ENCODE measurements around the gene CMTR1. TPM values are rescaled to one million over a fixed set of nuclear protein-coding genes. Genes with fewer than 3 reads are reported as not detected.

The CMTR1 gene
- polyA plus RNA-seq, 1 of the 3 experiments (the other 2 are of a cell fraction) = 19.8 TPM

- WGBS (ENCODE audit: low lambda C conversion rate) = 80% methylated on average over 1 of the region's 3 CpGs
- no peak for DNase-seq
- POLR2A ChIA-PET = no interaction called here
Observed at GRCh38 chr6:37522836-37523235, 89.8 kb downstream of the CMTR1 start.

DNA sequence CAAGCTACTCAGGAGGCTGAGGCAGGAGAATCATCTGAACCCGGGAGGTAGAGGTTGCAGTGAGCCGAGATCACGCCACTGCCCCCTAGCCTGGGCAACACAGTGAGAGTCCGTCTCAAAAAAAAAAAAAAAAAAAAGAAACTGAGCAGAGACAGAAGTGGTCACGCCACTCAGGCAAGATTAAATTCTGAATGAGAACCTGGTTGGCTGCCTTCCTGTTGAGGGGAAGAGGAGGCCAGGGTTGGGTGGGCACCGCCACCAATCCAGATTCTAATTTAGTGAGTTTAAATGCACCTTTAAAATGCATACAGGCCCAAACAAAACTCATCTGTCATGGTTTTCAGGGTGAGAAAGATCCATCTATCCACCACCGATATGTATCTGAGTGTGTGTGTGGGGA, 90.4 kb downstream of the CMTR1 start:
- Histone ChIP-seq H3K4me2 (no peak overlapping the region), H3K9me3 (no peaks in the 10 kb centered on the region), H4K20me1 (ENCODE audit: insufficient read depth) (no peaks in the 10 kb centered on the region), H3F3A (replicated peaks; ENCODE audit: insufficient read depth) (no peaks in the 10 kb centered on the region), H3K27ac (ENCODE audit: low read depth in 2 of 2, low read length in 1 of 2) (no peak overlapping the region), H3K9me2 (no peaks in the 10 kb centered on the region), H3K79me2 (ENCODE audit: insufficient read depth) (no peaks in the 10 kb centered on the region), H3K4me3 (ENCODE audit: low read depth in 2 of 2, low read length in 1 of 2) (no peak overlapping the region), H3K27me3 (ENCODE audit: insufficient read depth) (no peaks in the 10 kb centered on the region; the same call in 1 of the 2 replicates), H3K9ac (no peak overlapping the region), H3K36me3 (replicated peaks in 1 of 2; ENCODE audit: control insufficient read depth in 1 of 2, insufficient read depth in 2 of 2, low read length in 1 of 2) (no peaks in the 10 kb centered on the region), H3K4me1 (ENCODE audit: control insufficient read depth in 1 of 2, insufficient read depth in 2 of 2, low read depth in 1 of 2, low read length in 1 of 2) (peaks cover 0 to under 1% of the 10 kb centered on the region in 2 experiments; a peak in 1 of 4 replicates), H2AFZ (ENCODE audit: low read depth) (no peak overlapping the region)
- WGBS (ENCODE audit: low lambda C conversion rate) = 87% methylated on average over 7 of the region's 7 CpGs
- ChIA-PET POLR2A (no interaction called here), CTCF (no interaction called here)
- no peak for DNase-seq
- TF ChIP-seq MXI1 (IDR thresholded peaks at IDR 0.05; ENCODE audit: low read depth, low read length) (no peak), RAD21 (IDR thresholded peaks at IDR 0.05; ENCODE audit: low read length) (no peak), MAX (IDR thresholded peaks at IDR 0.05; ENCODE audit: low read depth) (no peak), POLR2AphosphoS5 (IDR thresholded peaks at IDR 0.05; ENCODE audit: low read depth, low read length) (no peak), SMC3 (IDR thresholded peaks at IDR 0.05; ENCODE audit: low read depth, low read length) (no peak), GATA2 (CRISPR knock-in tag; IDR thresholded peaks at IDR 0.05) (no peak), FOSL2 (IDR thresholded peaks at IDR 0.05; ENCODE audit: borderline replicate concordance, low read depth) (no peak)
- TF ChIP-seq, protein P1, sequence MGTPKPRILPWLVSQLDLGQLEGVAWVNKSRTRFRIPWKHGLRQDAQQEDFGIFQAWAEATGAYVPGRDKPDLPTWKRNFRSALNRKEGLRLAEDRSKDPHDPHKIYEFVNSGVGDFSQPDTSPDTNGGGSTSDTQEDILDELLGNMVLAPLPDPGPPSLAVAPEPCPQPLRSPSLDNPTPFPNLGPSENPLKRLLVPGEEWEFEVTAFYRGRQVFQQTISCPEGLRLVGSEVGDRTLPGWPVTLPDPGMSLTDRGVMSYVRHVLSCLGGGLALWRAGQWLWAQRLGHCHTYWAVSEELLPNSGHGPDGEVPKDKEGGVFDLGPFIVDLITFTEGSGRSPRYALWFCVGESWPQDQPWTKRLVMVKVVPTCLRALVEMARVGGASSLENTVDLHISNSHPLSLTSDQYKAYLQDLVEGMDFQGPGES (IDR thresholded peaks at IDR 0.05; ENCODE audit: low read depth, low read length) = no peak
- TF ChIP-seq, protein P2, sequence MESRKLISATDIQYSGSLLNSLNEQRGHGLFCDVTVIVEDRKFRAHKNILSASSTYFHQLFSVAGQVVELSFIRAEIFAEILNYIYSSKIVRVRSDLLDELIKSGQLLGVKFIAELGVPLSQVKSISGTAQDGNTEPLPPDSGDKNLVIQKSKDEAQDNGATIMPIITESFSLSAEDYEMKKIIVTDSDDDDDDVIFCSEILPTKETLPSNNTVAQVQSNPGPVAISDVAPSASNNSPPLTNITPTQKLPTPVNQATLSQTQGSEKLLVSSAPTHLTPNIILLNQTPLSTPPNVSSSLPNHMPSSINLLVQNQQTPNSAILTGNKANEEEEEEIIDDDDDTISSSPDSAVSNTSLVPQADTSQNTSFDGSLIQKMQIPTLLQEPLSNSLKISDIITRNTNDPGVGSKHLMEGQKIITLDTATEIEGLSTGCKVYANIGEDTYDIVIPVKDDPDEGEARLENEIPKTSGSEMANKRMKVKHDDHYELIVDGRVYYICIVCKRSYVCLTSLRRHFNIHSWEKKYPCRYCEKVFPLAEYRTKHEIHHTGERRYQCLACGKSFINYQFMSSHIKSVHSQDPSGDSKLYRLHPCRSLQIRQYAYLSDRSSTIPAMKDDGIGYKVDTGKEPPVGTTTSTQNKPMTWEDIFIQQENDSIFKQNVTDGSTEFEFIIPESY (IDR thresholded peaks at IDR 0.05; ENCODE audit: borderline replicate concordance, low read depth) = no peak

More at GRCh38 chr6:37522836-37523235, 89.8 kb downstream of the CMTR1 start:
- H3K9me3 ChIP-seq = no peaks in the 10 kb centered on the region
- H3K4me3 ChIP-seq (ENCODE audit: low read depth in 2 of 2, low read length in 1 of 2) = no peak overlapping the region
- peaks cover 0 to 6% of the 10 kb centered on the region in 2 experiments; a peak in 1 of 4 replicates for H3K4me1 ChIP-seq (ENCODE audit: control insufficient read depth in 1 of 2, insufficient read depth in 2 of 2, low read depth in 1 of 2, low read length in 1 of 2)
- H4K20me1 ChIP-seq (ENCODE audit: insufficient read depth) = no peaks in the 10 kb centered on the region
- no peaks in the 10 kb centered on the region for H3K9me2 ChIP-seq
- no peak overlapping the region for H3K27ac ChIP-seq (ENCODE audit: low read depth in 2 of 2, low read length in 1 of 2)
- H2AFZ ChIP-seq (ENCODE audit: low read depth) = no peak overlapping the region
- no peaks in the 10 kb centered on the region; the same call in 1 of the 2 replicates for H3K27me3 ChIP-seq (ENCODE audit: insufficient read depth)
- H3K4me2 ChIP-seq = no peak overlapping the region
- H3F3A ChIP-seq (replicated peaks; ENCODE audit: insufficient read depth) = no peaks in the 10 kb centered on the region
- TF ChIP-seq TAF1 (IDR thresholded peaks at IDR 0.05; ENCODE audit: borderline replicate concordance, low read depth, low read length) = no peak
- TF ChIP-seq JUND (IDR thresholded peaks at IDR 0.05) = no peak
- TF ChIP-seq TEAD4 (IDR thresholded peaks at IDR 0.05; ENCODE audit: borderline replicate concordance, insufficient read depth) = no peak
- TF ChIP-seq POLR2AphosphoS5 (IDR thresholded peaks at IDR 0.05; ENCODE audit: low read depth, low read length) = no peak
- no peak for TF ChIP-seq SMC3 (IDR thresholded peaks at IDR 0.05; ENCODE audit: low read depth, low read length)
- TF ChIP-seq, protein P3, sequence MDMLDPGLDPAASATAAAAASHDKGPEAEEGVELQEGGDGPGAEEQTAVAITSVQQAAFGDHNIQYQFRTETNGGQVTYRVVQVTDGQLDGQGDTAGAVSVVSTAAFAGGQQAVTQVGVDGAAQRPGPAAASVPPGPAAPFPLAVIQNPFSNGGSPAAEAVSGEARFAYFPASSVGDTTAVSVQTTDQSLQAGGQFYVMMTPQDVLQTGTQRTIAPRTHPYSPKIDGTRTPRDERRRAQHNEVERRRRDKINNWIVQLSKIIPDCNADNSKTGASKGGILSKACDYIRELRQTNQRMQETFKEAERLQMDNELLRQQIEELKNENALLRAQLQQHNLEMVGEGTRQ (IDR thresholded peaks at IDR 0.05; ENCODE audit: borderline replicate concordance, low read depth, low read length) = no peak
- TF ChIP-seq, protein P4, sequence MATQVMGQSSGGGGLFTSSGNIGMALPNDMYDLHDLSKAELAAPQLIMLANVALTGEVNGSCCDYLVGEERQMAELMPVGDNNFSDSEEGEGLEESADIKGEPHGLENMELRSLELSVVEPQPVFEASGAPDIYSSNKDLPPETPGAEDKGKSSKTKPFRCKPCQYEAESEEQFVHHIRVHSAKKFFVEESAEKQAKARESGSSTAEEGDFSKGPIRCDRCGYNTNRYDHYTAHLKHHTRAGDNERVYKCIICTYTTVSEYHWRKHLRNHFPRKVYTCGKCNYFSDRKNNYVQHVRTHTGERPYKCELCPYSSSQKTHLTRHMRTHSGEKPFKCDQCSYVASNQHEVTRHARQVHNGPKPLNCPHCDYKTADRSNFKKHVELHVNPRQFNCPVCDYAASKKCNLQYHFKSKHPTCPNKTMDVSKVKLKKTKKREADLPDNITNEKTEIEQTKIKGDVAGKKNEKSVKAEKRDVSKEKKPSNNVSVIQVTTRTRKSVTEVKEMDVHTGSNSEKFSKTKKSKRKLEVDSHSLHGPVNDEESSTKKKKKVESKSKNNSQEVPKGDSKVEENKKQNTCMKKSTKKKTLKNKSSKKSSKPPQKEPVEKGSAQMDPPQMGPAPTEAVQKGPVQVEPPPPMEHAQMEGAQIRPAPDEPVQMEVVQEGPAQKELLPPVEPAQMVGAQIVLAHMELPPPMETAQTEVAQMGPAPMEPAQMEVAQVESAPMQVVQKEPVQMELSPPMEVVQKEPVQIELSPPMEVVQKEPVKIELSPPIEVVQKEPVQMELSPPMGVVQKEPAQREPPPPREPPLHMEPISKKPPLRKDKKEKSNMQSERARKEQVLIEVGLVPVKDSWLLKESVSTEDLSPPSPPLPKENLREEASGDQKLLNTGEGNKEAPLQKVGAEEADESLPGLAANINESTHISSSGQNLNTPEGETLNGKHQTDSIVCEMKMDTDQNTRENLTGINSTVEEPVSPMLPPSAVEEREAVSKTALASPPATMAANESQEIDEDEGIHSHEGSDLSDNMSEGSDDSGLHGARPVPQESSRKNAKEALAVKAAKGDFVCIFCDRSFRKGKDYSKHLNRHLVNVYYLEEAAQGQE (IDR thresholded peaks at IDR 0.05; ENCODE audit: low read depth, low read length) = no peak
- no peak for TF ChIP-seq NRF1 (IDR thresholded peaks at IDR 0.05; ENCODE audit: low read depth, low read length)
- TF ChIP-seq TCF12 (IDR thresholded peaks at IDR 0.05) = no peak
- no peak for TF ChIP-seq MXI1 (IDR thresholded peaks at IDR 0.05; ENCODE audit: low read depth, low read length)
- TF ChIP-seq RFX5 (IDR thresholded peaks at IDR 0.05; ENCODE audit: low read length) = no peak
- TF ChIP-seq FOXM1 (IDR thresholded peaks at IDR 0.05; ENCODE audit: low read depth) = no peak
- TF ChIP-seq, protein P1 (IDR thresholded peaks at IDR 0.05; ENCODE audit: low read depth, low read length) = no peak
- H3K36me3 ChIP-seq (replicated peaks in 1 of 2; ENCODE audit: control insufficient read depth in 1 of 2, insufficient read depth in 2 of 2, low read length in 1 of 2) = no peaks in the 10 kb centered on the region
- H3K79me2 ChIP-seq (ENCODE audit: insufficient read depth) = no peaks in the 10 kb centered on the region
- CTCF ChIA-PET = interaction anchor here (1.1 kb wide), 1 partner anchor 14 kb away, joined by 3 read pairs; no protein-coding TSS in a partner anchor
- H3K9ac ChIP-seq = no peak overlapping the region

Data from SK-N-SH (cell line).